Stimulated activated CD8-positive, alpha-beta memory T cell treated with anti-CD3 and anti-CD28 coated beads, Interleukin-15, amount 100 ng/mL, for 48 hours (primary cell): Measurements from ENCODE around the gene RNF39.
"Not testable (repeated sequence)": the region's sequence is repeated elsewhere in the genome, so short reads cannot be mapped to it uniquely, and the experiment has no call there.

Experiments
- DNase-seq, 2 donors: peaks; one replicate each; pipeline ENCODE4 v3.0.0-alpha.2; 2020; ENCODE audit warnings: low read depth in 2 of 2

The RNF39 gene

GRCh38 chr6:30075094-30075789, at the start of gene RNF39:
RNF39 (minus strand) TSS chr6:30075769; CDS start chr6:30075585, 184 bp downstream.
- no peak for DNase-seq

- DNase-seq: no peak
Observed at GRCh38 chr6:30122515-30122914, 46.9 kb upstream of the RNF39 start.

- no peak for DNase-seq
Observed at GRCh38 chr6:30121446-30122366, 46.1 kb upstream of the RNF39 start.

- DNase-seq: not testable (repeated sequence)
Observed at GRCh38 chr6:30118691-30119090, 43.1 kb upstream of the RNF39 start.

- no peak for DNase-seq
Observed at GRCh38 chr6:30116724-30117123, 41.2 kb upstream of the RNF39 start.

GRCh38 chr6:30113841-30114240, 38.3 kb upstream of the RNF39 start:
- DNase-seq: no peak

GRCh38 chr6:30113003-30113759, 37.6 kb upstream of the RNF39 start, which contains the start of gene TRIM31:
TRIM31 (minus strand) TSS chr6:30113090; CDS start chr6:30112805, 285 bp downstream.
- no peak for DNase-seq

GRCh38 chr6:30112402-30112994, 36.9 kb upstream of the RNF39 start:
- DNase-seq: no peak

GRCh38 chr6:30111266-30111856, 35.8 kb upstream of the RNF39 start:
- DNase-seq: no peak

- DNase-seq: no peak
Observed at GRCh38 chr6:30104661-30105060, 29.1 kb upstream of the RNF39 start.

- no peak for DNase-seq
Observed at GRCh38 chr6:30103872-30104179, 28.3 kb upstream of the RNF39 start.

- peak; percentile 63 to 66 for DNase-seq
Observed at GRCh38 chr6:30102970-30103871, 27.7 kb upstream of the RNF39 start.

- DNase-seq: no peak
Observed at GRCh38 chr6:30102414-30102969, 26.9 kb upstream of the RNF39 start.

GRCh38 chr6:30101444-30102413, 26.2 kb upstream of the RNF39 start:
- DNase-seq: peak; percentile 61

- no peak for DNase-seq
Observed at GRCh38 chr6:30100585-30101443, 25.2 kb upstream of the RNF39 start.

- DNase-seq: no peak
Observed at GRCh38 chr6:30100154-30100553, 24.6 kb upstream of the RNF39 start.

GRCh38 chr6:30097902-30098768, 22.6 kb upstream of the RNF39 start:
- DNase-seq: no peak
